ENCODE data around the gene MTR.

Gene MTR

DNA sequence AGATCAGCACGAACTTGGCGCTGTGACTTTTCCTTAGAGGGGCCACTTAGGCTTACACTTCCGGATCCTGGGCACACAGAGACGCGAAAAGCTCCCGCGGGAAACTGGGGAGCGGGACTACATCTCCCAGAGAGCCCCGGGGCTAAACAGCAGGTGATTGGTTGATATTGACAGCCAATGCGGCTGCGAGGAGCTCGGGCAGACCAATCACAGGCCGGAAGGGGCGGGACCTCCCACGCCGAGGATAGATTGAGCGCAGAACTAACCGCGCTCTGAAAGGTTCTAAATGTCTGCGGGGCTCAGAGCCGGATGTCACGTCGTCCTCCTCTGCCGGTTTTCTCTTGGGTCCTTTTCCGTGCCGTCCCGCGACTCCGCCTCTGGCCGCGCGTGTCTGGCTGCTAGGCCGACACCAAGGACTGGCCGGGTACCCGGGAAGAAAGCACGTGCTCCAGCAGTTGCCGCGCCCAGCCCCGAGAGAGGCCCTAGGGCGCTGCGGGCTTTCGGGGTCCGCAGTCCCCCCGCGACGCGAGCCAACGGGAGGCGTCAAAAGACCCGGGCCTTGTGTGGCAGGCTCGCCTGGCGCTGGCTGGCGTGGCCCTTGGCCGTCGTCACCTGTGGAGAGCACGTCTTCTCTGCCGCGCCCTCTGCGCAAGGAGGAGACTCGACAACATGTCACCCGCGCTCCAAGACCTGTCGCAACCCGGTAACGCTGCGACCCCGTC is at the start of gene MTR:
TSS of gene MTR (plus strand) at position 258 of the 722 bp plus-strand sequence. CDS start at position 670, 412 bp downstream.
- peak; percentile 99 for DNase-seq (ENCODE audit: low read depth, low spot score)

DNA sequence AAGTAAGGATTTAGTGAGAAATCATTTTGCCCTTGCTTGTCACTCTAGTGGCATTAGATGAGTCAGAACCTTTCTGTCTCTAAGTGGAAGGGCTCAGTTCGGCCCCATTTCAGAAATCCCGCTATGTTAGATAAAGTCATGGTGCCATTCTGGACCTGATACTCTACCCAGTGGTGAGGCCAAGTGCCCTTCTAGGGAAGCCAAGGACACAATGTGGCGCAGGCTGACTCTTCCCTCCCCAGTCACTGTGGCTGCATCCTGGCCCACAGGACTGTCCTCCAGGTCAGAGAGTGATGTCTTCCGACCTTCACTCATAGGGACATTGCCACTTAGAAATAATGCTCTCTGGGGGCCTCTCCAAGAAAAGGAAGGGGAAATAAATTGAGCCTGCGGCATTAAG is 48.3 kb upstream of the MTR start:
- no peak for DNase-seq (ENCODE audit: low read depth, low spot score)

DNA sequence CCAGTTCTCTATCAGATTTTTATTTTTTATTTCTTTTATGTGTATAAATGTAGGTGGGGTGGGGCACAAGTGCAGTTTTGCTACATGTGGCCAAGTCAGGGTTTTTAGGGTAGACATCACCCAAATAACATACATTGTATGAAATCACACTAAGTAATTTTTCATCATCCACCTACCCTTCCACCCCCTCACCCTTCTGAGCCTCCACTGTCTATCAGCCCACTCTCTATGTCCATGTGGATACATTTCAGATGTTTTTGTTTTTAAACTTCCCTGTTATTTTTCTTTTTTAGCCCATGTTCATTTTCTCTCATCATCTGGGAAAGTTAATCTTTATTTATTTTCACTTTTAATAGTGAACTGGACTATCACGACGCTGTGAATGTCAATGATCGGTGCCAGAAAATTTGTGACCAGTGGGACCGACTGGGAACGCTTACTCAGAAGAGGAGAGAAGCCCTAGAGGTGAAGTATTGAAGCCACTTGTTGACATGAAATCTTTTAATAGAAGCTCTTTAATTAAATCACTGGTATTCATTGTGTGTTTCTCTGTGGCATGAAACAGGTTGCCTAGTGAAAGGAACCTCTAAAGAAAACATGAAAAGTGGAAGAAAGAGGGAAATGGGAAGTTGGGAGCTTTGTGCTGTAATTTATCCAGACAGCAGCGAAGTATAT is 47.6 kb upstream of the MTR start:
- no peak for DNase-seq (ENCODE audit: low read depth, low spot score)

DNA sequence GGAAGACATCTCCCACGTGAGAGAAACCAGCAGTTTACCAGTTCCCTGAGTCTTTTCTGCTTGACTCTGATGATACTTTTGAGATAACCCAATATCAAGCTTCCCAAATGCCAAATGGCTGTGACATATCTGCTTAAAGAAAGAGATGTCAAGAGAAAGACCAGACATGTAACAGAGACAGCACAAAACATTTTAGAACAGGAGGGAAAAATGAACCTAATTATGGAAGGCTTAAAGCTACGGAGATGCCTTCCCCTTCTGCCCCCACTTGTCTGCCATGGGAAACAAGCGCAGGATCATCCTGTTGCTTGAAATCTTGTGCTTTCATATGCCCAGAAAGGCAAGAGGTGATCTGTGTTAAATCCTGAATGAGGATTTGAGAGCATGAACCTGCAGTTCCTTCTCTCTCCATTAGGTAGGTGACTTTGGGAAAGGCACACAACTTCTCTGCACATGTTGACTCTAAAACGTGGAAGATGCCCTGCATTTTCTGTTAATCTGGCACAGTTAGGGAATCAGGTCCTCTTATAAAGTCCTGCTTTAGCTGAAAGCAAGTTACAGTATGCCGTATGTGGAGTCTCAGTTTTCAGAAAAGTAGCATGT is 46.7 kb upstream of the MTR start:
- DNase-seq (ENCODE audit: low read depth, low spot score), result no peak

DNA sequence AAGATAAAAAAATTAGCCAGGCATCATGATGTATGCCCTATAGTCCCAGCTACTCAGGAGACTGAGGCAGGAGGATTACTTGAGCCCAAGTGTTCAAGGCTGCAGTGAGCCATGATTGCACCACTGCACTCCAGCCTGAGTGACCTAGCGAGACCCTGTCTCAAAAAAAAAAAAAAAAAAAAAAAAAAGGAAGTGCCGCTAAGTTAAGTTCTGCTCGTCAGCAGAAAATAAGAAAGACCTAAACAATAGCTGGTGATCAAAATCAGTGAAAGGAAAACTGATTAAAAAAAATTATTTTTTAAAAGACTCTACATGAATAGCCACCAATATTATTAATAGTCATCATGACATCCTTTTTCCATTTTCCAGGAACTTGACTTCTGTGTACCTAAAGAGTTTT is 44.2 kb upstream of the MTR start:
- no peak for DNase-seq (ENCODE audit: low read depth, low spot score)

DNA sequence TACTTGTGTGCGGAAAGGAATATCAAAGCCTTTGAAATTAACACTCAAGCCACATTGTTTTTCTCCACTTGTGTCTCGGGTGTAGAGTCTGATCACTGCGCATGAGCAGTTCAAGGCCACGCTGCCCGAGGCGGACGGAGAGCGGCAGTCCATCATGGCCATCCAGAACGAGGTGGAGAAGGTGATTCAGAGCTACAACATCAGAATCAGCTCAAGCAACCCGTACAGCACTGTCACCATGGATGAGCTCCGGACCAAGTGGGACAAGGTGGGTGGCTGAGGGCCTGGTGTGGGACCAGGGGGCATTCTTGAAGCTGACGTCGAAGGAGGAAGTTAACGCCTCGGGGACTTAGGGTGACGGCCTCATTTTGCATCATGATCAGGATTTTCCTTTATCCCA is 43.7 kb upstream of the MTR start:
- DNase-seq (ENCODE audit: low read depth, low spot score), result no peak

DNA sequence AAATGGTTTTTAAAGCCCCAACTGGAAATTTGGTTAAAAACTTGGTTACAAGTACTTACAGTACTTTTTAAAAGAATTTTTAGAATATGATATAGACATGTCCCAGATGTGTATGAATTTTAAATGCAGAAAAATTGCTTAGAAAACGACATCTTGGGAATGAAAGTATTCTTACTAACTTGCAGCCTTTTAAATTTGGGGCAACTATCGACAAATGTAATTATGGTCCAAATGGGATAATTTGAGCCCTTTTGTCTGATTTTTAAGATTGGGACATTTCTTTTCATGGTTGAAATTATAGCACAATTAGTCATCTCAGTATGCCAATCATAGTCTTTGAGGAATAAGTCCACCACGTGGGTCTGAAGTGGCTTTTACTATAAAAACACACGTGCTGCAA is 43.2 kb upstream of the MTR start:
- no peak for DNase-seq (ENCODE audit: low read depth, low spot score)

DNA sequence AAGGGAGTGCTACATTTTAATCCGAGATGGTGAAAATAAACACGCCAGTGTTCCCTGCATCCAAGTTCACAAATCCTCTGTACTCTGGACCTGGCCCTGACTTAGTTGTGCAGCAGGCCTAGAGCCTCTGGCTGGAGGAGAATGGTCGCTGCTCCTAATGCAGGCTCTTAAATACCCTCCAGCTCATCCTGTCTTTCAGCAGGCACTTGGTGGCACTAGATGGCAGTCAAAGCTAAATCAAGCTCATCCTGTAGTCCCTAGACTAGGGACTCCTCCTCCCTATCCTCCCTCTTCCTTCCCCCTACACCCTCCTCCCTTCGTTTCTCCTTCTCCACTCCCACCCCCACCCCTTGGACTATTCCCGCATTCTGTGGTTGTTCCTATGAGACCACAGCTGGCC is 41.6 kb upstream of the MTR start:
- peak; percentile 22 for DNase-seq (ENCODE audit: low read depth, low spot score)

DNA sequence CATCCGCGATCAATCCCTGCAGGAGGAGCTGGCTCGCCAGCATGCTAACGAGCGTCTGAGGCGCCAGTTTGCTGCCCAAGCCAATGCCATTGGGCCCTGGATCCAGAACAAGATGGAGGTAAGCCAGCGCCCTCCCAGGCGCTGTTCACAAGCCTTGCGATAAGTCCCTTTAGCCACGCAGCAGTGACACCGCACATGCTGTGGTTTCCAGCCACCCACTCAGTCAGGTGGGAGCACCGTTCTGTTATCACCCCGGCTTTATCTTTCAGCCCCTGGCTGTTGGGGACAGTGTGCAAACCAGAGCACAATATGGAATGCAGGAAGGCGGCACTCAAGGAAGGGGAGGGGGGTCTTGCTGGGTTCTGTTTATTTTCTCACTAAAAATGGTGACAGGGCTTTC is 41.1 kb upstream of the MTR start:
- no peak for DNase-seq (ENCODE audit: low read depth, low spot score)

DNA sequence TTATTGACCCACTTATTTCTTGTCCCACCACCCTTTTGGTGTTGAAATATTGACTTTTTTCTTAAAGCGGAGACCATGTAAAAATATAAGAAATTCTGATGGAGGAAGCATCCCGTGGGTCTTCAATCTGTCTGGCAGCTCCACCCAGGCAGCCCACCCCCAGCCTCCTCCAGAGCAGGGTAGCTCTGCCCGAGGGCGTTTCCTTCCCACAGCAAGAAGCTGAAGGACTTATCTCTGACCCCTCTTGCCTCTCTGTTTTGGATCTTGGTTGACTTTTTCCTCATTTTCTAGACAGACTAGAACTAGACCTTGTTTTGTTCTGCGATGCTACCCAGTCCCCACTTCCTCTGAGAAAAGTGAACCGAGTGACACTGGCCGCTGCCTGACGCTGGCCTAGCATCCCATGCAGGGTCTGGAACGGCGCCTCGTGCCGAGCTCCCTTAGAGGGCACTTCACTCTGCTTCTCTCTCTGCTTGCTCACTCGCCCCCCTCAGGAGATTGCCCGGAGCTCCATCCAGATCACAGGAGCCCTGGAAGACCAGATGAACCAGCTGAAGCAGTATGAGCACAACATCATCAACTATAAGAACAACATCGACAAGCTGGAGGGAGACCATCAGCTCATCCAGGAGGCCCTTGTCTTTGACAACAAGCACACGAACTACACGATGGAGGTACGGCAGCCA is 40.4 kb upstream of the MTR start:
- no peak for DNase-seq (ENCODE audit: low read depth, low spot score)

DNA sequence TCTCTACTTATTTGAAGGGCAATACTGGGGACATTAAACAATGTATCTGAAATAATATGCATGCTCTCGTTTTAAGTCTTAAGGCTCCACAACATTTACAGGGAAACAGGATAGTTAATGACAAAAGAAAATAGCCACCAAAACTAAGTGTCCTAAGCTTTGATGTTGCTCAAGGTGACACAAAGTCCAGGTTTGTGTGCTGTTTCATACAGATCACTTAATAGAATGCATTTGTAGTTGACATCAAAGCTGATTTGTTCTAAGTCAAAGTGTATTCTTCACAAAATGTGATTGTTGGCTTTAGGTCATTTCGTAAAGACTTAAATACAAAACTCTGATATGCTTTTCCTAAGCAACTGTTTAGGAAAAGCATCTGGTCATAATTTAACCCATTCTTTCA is 37.5 kb upstream of the MTR start:
- DNase-seq (ENCODE audit: low read depth, low spot score), result no peak

DNA sequence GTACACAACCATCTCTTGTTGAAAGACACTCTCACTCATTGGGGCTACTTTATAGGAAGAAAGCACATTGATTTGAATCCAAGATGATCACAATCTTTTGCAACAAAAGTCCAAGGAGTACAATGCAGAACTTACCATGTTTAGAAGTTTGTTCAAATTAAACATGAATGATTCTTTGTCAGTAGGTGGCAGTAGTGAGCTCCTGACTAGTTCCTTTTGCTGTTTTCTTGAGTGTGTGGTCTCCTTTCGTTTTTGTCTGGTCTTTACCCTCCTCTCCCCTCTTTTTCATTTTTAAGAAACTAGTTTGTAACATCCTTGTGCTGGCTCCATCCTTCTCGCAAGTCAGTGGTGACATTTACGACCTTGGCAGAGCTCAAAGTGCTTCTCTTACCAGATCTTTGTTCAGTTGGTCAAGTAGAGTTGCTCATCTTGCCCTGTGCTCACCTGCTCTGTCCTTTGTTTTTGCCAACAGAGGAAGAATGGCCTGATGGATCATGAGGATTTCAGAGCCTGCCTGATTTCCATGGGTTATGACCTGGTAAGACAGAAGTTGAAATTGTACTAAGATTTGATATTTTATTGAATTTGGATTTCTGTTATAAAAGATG is 35.7 kb upstream of the MTR start:
- DNase-seq (ENCODE audit: low read depth, low spot score), result peak; percentile 56

DNA sequence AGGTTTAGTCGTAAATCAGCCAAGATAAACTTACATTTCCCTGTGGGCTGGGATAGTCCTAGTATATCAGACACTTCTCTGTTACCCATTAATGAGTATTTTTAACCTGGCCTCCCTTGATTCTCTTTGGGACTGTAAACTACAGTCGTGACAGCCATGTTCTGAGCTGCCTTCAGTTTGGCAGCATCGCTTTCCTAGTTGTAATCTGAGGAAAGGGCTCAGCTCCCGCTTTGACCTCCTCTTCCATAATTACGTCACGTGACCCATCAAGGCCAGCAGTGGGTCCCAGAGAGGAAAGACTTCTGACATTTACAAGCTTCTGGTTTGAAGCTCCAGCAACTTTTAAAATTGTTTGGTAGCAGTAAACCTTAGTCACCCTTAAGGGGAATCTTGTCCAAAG is 34.6 kb upstream of the MTR start:
- no peak for DNase-seq (ENCODE audit: low read depth, low spot score)

DNA sequence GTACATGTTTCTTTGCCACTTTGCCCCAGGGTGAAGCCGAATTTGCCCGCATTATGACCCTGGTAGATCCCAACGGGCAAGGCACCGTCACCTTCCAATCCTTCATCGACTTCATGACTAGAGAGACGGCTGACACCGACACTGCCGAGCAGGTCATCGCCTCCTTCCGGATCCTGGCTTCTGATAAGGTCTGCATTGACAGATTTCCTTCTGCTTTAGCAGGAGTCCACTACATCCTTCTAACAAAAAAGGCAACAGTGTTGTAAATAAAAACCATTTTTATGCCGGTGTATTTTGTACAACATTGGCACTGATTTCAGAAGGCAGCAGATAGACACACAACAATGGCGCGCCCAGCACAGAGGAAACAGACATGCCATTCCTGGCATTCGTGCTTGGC is 34.1 kb upstream of the MTR start:
- no peak for DNase-seq (ENCODE audit: low read depth, low spot score)

DNA sequence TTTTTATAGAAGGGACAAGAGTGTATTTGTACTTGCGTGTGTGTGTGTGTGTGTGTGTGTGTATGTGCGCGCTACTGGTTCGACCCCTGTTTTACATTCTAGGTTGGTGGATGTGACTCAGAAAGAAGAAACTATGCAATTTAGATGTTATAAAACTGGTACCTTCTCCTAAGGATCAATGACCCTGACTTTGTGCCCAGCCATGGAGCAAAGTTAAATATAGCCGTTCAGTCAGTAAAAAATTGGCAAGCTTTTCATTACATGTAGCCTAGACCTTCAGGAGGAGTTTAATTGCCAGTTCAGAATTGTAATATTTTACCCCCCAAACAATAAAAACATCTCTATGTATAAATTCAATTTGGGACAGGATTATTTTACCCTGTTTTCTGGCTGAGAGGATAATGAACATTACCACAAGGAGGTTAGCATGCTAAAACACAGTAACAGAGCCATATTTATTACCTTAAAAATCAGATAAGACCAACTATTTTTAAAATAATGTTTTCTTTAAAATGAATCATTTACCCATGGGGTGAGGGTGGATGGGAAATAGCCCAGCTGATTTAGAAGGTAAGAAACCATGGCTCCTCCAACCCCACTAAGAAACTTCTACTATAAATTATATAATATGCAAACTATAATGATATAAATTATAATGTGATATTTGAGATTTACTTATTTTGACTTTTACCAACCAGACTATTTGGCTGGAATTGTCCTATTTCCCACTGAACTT is 33.5 kb upstream of the MTR start:
- no peak for DNase-seq (ENCODE audit: low read depth, low spot score)

DNA sequence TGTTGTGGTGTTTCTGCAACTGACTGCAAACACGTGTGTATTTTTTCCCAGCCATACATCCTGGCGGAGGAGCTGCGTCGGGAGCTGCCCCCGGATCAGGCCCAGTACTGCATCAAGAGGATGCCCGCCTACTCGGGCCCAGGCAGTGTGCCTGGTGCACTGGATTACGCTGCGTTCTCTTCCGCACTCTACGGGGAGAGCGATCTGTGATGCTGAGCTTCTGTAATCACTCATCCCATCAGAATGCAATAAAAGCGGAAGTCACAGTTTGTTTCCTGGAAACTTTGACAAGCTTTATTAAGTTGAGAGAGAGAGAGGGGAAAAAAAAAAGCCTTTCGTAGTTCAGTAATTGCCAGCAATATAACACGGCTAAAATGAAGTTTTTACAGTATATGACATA is 32.7 kb upstream of the MTR start:
- DNase-seq (ENCODE audit: low read depth, low spot score), result no peak

DNA sequence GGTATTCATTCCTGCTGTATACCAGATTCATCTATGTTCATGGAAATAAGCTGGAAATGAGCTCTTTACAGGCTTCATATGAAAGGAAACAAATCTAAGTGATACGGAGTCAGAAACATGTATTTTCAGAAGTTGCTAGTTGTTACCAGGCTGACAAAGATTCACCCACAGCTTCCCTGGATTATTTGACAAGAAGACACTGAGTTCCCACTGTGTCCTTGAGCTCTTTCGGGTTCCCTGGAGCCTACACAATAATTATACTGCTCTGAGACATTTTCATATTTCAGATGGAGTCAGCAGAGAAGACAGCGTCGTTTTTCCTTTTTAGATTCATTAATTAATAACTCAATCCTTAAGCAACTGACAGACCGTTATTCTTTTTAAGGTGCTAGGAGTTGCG is 29.3 kb upstream of the MTR start:
- no peak for DNase-seq (ENCODE audit: low read depth, low spot score)

DNA sequence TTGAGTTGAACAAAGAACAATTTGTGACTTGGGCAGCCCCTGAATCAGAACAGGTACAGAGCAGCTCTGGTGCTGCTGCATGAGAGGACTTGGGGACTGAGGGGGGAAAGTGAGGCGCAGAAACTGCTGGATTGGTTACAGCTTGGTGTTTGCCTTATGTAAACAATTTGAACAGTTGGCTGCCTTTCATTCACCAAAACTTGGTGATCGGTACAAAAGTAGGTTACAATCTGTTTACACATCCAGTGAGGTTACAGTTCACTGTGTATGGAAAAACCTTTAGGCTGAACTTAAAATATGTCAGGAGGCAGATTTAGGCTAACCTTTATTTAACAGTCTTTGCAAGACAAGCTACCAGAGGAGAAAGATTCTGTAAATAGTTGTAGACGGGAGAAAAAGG is 28.6 kb upstream of the MTR start:
- no peak for DNase-seq (ENCODE audit: low read depth, low spot score)

DNA sequence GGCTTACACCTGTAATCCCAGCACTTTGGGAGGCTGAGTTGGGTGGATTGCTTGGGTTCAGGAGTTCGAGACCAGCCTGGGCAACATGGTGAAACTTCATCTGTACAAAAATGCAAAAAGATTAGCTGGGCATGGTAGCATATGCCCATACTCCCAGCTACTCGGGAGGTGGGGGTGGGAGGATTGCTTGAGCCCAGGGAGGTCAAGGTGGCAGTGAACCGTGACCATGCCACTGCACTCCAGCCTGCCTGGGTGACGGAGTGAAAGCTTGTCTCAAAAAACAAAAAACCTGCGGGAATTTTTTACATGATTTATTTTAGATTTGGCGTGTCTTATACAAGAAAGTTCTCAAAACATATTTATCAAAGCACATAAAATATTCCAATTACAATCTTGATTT is 27.8 kb upstream of the MTR start:
- no peak for DNase-seq (ENCODE audit: low read depth, low spot score)

DNA sequence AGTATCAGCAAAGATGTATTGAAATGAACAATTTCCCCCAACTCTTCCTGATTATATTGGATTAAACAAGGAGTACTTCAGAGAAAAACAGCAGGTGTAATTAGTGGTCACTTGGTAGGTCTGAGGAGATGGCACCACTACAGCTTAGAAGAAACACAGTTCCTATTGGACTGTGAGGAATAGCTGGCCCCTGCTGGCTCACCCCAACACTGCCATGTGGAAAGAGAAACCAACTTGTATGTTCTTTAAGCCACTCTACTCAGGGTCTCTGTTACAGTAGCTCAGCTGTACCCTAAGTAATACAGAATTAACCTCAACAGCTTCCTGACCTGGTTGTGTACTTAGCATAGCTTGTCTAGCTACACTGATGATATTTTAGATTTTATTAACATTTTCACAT is 26.5 kb upstream of the MTR start:
- no peak for DNase-seq (ENCODE audit: low read depth, low spot score)

DNA sequence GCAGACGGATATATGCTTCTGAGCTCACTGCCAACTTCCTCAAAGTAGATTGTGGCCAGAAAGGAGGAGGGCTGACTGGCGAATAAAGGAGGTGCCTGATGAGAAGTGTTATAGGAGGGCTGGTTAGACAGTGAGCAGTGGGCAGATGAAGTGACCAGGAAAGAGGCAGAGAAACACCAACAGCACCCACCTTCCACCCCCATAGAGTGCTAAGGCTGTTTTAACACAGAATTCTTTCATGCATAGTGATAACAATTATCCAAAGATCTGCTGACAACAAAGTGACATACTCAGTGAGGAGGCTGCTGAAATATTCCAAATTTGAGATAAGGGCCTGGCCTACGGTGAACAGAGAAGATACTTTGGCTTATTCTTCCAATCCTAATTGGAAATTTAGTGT is 21.2 kb upstream of the MTR start:
- no peak for DNase-seq (ENCODE audit: low read depth, low spot score)

DNA sequence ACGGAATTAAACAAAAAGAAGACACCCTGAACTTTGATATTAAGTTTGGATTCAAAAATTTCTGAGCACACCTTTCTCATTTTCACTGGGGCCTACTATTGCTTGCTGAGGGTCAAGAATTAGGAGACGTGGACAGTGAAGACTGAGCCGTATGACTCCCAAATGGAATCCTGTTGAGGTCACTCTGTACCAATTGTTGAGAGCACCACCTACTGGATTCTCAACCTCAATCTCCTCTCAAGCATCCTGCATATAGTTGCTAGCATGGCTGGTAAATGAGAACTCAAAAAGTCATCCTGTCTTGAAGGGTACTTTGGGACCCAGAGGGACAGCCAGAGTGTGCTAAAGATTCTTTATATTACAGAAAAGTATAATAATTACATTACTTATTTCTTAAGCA is 20.2 kb upstream of the MTR start:
- peak; percentile 33 for DNase-seq (ENCODE audit: low read depth, low spot score)

Measured in astrocyte of the hippocampus (primary cell).